Renal cortex interstitium (tissue), 11 donors: ENCODE results near the gene DAPK2. TPM values are rescaled to one million over a fixed set of nuclear protein-coding genes. Genes with fewer than 3 reads are reported as not detected.
"Not testable (repeated sequence)": the region's sequence is repeated elsewhere in the genome, so short reads cannot be mapped to it uniquely, and the experiment has no call there.

ENCODE experiments used
- DNase-seq, 11 donors: peaks; one replicate each; pipeline ENCODE4 v3.0.0-alpha.2; 2013; ENCODE audit warnings: low read depth in 9 of 11, low spot score in 4 of 11; ENCODE audit errors: extremely low read depth in 1 of 11
- polyA plus RNA-seq, 3 donors: library from polyadenylated mRNA; unstranded; fragments of 120-200 nt; gene quantifications; one replicate each; pipeline ENCODE4 v1.2.1, GENCODE V29; 2013; ENCODE audit not compliant: insufficient read length in 3 of 3

Gene DAPK2
- polyA plus RNA-seq, 3 donors, result 5.8 to 6.4 (median 5.8) TPM

DNA sequence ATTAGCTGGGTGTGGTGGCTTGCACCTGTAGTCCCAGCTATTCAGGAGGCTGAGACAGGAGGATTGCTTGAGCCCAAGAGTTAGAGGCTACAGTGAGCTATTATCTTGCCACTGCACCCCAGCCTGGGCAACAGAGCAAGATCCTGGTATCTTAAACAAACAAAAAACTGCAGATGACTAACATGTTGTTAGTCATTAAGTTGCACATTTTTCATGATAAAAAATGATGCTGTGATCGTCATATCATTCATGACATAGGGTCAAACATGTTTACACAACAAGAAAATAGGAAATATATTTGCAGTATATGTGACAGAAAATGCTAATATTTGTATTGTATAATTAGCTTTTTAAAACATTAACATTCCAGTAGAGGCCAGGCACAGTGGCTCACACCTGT is 20.2 kb upstream of the DAPK2 start:
- no peak for DNase-seq

GRCh38 chr15:64060716-64061115 is 14.4 kb upstream of the DAPK2 start:
- no peak for DNase-seq

DNA sequence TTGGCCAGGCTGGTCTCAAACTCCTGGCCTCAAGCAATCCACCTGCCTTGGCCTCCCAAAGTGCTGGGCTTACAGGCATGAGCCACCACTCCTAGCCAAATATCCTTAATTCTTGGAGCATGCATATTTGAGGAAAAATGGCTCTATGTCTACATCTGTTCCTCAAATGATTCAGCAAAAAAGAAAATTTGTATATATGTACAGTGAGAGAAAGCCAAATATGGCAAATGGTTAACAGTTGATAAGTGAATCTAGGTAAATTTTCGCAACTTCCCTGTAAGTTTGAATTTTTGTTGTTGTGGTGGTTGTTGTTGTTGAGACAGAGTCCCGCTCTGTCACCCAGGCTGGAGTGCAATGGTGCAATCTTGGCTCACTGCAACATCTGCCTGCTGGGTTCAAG is 12.8 kb upstream of the DAPK2 start:
- not testable (repeated sequence) for DNase-seq

DNA sequence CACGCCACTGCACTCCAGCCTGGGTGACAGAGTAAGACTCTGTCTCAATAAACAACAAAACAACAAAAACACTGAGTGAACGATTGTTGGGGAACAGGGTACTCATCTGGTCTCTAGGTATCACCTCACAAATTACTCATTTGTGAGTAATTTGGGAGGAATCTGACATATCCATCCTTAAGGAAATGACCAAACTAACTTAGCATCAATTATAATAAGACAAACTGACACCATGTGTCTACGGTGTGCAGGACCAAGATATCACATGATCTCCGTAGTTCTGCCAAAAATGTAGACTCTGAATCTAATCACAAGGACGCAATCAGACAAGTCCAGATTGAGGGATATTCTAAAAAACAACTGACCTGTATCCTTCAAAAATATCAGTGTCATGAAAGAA is 12.0 kb upstream of the DAPK2 start:
- DNase-seq, result no peak

GRCh38 chr15:64053674-64054073 is 7.4 kb upstream of the DAPK2 start:
- not testable (repeated sequence) for DNase-seq

GRCh38 chr15:64052925-64053491 is 6.7 kb upstream of the DAPK2 start:
- DNase-seq, result no peak

- DNase-seq, result no peak
Measured at GRCh38 chr15:64051407-64052259, 5.3 kb upstream of the DAPK2 start.

GRCh38 chr15:64051093-64051402 is 4.8 kb upstream of the DAPK2 start:
- no peak for DNase-seq

- no peak for DNase-seq
Measured at GRCh38 chr15:64050281-64051092, 4.2 kb upstream of the DAPK2 start.

DNA sequence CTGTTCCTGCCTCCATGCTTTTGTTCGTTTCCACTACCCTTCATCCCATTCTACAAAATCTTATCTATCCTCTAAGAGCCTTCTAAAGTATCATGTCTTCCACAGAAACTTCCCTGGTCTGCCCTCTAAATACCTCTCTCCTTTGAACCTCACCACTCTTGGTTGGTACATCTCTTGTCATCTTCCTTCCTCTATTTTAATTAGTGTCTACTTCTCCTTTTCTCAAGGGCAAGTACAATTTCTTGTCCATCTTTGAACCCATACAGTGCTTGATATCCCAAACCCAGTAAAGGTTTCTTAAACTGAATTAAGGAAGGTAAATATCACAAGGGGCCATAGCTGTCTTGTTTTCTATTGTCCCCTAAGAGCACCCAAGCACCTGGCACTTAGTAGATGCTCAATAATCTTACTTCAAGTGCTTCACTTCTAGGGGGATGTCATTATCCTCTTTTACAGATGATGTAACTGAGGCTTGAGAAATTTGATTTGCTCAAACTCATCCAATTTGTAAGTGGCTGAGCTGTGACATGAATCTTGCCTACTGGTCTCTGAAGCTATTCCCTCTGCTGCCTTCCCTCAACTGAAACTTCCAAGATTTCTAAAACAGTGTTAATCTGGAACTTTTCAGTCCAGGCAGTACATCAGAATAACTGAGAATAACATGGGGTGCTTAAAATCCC is 2.6 kb upstream of the DAPK2 start:
- DNase-seq, result no peak

- DNase-seq, result peak in 1 of 11 donors; percentile 7
Measured at GRCh38 chr15:64045774-64046420, 388 bp downstream of the DAPK2 start.

DNA sequence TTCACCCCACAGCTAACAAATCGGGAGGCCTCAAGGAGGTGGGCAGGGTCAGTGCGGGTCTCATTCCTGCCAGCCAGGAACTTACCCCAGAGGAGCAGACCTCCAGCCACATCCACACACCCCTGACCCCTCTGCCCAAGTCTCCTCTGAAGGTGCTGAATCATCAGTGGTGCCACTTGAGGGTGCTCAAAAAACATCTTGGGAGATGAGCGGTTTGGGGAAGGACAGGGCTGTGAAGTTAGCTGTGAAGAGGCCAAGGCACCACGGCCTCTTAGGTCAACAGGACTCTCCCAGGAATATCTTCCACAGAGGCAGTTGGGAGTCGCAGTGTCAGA is 1.2 kb downstream of the DAPK2 start:
- DNase-seq, result no peak

- DNase-seq, result no peak
Measured at GRCh38 chr15:64044300-64045100, 1.8 kb downstream of the DAPK2 start.

GRCh38 chr15:64038878-64039610 is 7.2 kb downstream of the DAPK2 start:
- DNase-seq, result no peak

- DNase-seq, result no peak
Measured at GRCh38 chr15:64037966-64038365, 8.3 kb downstream of the DAPK2 start.

GRCh38 chr15:64037116-64037515 is 9.2 kb downstream of the DAPK2 start:
- DNase-seq, result no peak

GRCh38 chr15:64035525-64035924 is 10.8 kb downstream of the DAPK2 start:
- DNase-seq, result no peak

- no peak for DNase-seq
Measured at GRCh38 chr15:64034519-64034918, 11.8 kb downstream of the DAPK2 start.
